HCT116 (cell line): ENCODE data around the gene KIF18A.

Source experiments
- ATF3 ChIP-seq: IDR thresholded peaks from 2 replicates; pipeline ENCODE4 v1.6.1; 2012
- CEBPB ChIP-seq: IDR thresholded peaks from 2 replicates; pipeline ENCODE4 v1.6.1; 2012; ENCODE audit warnings: low read depth
- CTCF ChIP-seq, 3 experiments: fragments of 200-600 bp in 1 of 3; sonication (generic) in 1 of 3; IDR thresholded peaks in 2 of 3; conservative IDR thresholded peaks in 1 of 3; 2 replicates each; pipeline ENCODE4 v1.5.1; 2012 to 2017; ENCODE audit warnings: low read depth in 2 of 3, low read length in 2 of 3, antibody characterized with exemption in 1 of 3, borderline replicate concordance in 1 of 3, control low read depth in 1 of 3, mild to moderate bottlenecking in 1 of 3, mixed read lengths in 1 of 3, mixed run types in 1 of 3, moderate library complexity in 1 of 3; ENCODE audit not compliant: insufficient read depth in 1 of 3
- EZH2 ChIP-seq: fragments of 200-600 bp; sonication (generic); IDR thresholded peaks from 2 replicates; pipeline ENCODE4 v1.6.1; 2017; ENCODE audit warnings: antibody characterized with exemption, mixed run types
- FOSL1 ChIP-seq: IDR thresholded peaks from 2 replicates; pipeline ENCODE4 v1.6.1; 2012; ENCODE audit warnings: low read depth
- JUND ChIP-seq: IDR thresholded peaks from 2 replicates; pipeline ENCODE4 v1.6.1; 2012
- MAX ChIP-seq: IDR thresholded peaks from 2 replicates; pipeline ENCODE4 v1.6.1; 2012
- POLR2AphosphoS5 ChIP-seq: IDR thresholded peaks from 2 replicates; pipeline ENCODE4 v1.6.1; 2011; ENCODE audit warnings: mild to moderate bottlenecking, low read depth, low read length, moderate library complexity
- RAD21 ChIP-seq: IDR thresholded peaks from 2 replicates; pipeline ENCODE4 v1.6.1; 2012; ENCODE audit warnings: low read depth, mild to moderate bottlenecking
- REST ChIP-seq: IDR thresholded peaks from 2 replicates; pipeline ENCODE4 v1.6.1; 2012; ENCODE audit warnings: low read depth
- TCF7L2 ChIP-seq: IDR thresholded peaks from 2 replicates; pipeline ENCODE4 v1.7.0; 2011; ENCODE audit warnings: borderline replicate concordance, inconsistent platforms; ENCODE audit not compliant: insufficient read depth, insufficient read length; ENCODE audit errors: extremely low read depth
- ZNF274 ChIP-seq: fragments of 200-500 bp; sonication (Bioruptor generic); IDR thresholded peaks from 2 replicates; pipeline ENCODE4 v1.6.1; 2014; ENCODE audit warnings: mild to moderate bottlenecking, low read depth, low read length, inconsistent platforms

- TF ChIP-seq CTCF (IDR thresholded peaks at IDR 0.05 in 2 of 3, conservative IDR thresholded peaks at IDR 0.05 in 1 of 3; ENCODE audit: borderline replicate concordance in 1 of 3, insufficient read depth in 1 of 3, low read depth in 2 of 3, low read length in 2 of 3) (no peak), POLR2AphosphoS5 (no peak), CEBPB (no peak), REST (no peak), ZNF274 (no peak), RAD21 (no peak), FOSL1 (no peak), MAX (no peak), ATF3 (no peak), TCF7L2 (no peak), EZH2 (no peak), JUND (no peak)
Measured at GRCh38 chr11:28071305-28071704, 36.7 kb downstream of the KIF18A start.
